H1 (cell line): ENCODE results near the gene SRSF3. TPM values are rescaled to one million over a fixed set of nuclear protein-coding genes. Genes with fewer than 3 reads are reported as not detected.

Experiments used
- CTCF ChIA-PET: fragments of 300-600 bp; sonication (Branson Sonifier 250); formaldehyde crosslinking; loops from one replicate; lab custom pipeline; 2021; ENCODE audit not compliant: partially characterized antibody; lab: Charles Lee
- POLR2A ChIA-PET: fragments of 300-600 bp; sonication (Branson Sonifier 250); formaldehyde crosslinking; loops from one replicate; lab custom pipeline; 2021; ENCODE audit warnings: inconsistent platforms; ENCODE audit not compliant: partially characterized antibody; lab: Charles Lee
- DNase-seq, 2 experiments: peaks; one replicate each; pipeline versions ENCODE4 v3.0.0 to v3.0.0-alpha.2; 2010 to 2022; ENCODE audit warnings: low spot score in 2 of 2, low read depth in 1 of 2, mixed read lengths in 1 of 2
- FAIRE-seq: peaks from 2 replicates; lab custom pipeline; 2011; peaks lifted over from hg19 to GRCh38; lab: Jason Lieb, UNC
- H2AFZ ChIP-seq: 2 replicates; pipeline ENCODE4 v1.8.1; 2012; ENCODE audit warnings: low read length, inconsistent platforms
- H2AK5ac ChIP-seq: 2 replicates; pipeline ENCODE4 v1.6.1; 2013; ENCODE audit warnings: low read depth, low read length
- H2BK120ac ChIP-seq: replicated peaks from 2 replicates; pipeline ENCODE3; 2013; ENCODE audit warnings: low read depth, low read length, inconsistent platforms
- H2BK12ac ChIP-seq: 2 replicates; pipeline ENCODE4 v1.6.1; 2013; ENCODE audit warnings: low read depth, low read length
- H2BK15ac ChIP-seq: 2 replicates; pipeline ENCODE4 v1.6.1; 2013; ENCODE audit warnings: low read length
- H2BK20ac ChIP-seq: 2 replicates; pipeline ENCODE4 v1.6.1; 2013; ENCODE audit warnings: low read length
- H2BK5ac ChIP-seq: 2 replicates; pipeline ENCODE4 v1.6.1; 2013; ENCODE audit warnings: low read depth, low read length
- H3K14ac ChIP-seq: 2 replicates; pipeline ENCODE4 v1.6.1; 2013; ENCODE audit warnings: inconsistent platforms; ENCODE audit not compliant: insufficient read length
- H3K18ac ChIP-seq: 2 replicates; pipeline ENCODE4 v1.6.1; 2013; ENCODE audit warnings: low read length; ENCODE audit errors: extremely low read depth
- H3K23ac ChIP-seq: 2 replicates; pipeline ENCODE4 v1.6.1; 2013; ENCODE audit warnings: inconsistent platforms; ENCODE audit not compliant: insufficient read length
- H3K23me2 ChIP-seq: 2 replicates; pipeline ENCODE4 v1.6.1; 2013; ENCODE audit warnings: low read depth, low read length
- H3K27ac ChIP-seq: 2 replicates; pipeline ENCODE4 v1.6.1; 2011; ENCODE audit warnings: low read depth, low read length, inconsistent platforms
- H3K27me3 ChIP-seq, 4 experiments: replicated peaks in 1 of 4; 1 replicate in 1 of 4; 2 replicates in 3 of 4; pipeline versions ENCODE4 v1.6.1 to v1.8.1; 2011 to 2013; ENCODE audit warnings: low read length in 3 of 4, mild to moderate bottlenecking in 3 of 4, inconsistent platforms in 2 of 4, mixed read lengths in 2 of 4, moderate library complexity in 1 of 4; ENCODE audit not compliant: control insufficient read depth in 3 of 4, insufficient read depth in 3 of 4; ENCODE audit errors: extremely low read depth in 1 of 4
- H3K36me3 ChIP-seq, 4 experiments: 2 replicates each; pipeline versions ENCODE4 v1.6.1 to v1.8.1; 2011 to 2013; ENCODE audit warnings: mild to moderate bottlenecking in 4 of 4, low read length in 3 of 4, moderate library complexity in 2 of 4, control low read depth in 1 of 4, inconsistent platforms in 1 of 4; ENCODE audit not compliant: insufficient read depth in 4 of 4, control insufficient read depth in 2 of 4
- H3K4ac ChIP-seq: replicated peaks from 2 replicates; pipeline ENCODE3; 2013; ENCODE audit warnings: low read length, low read depth, mixed read lengths, inconsistent platforms; ENCODE audit not compliant: insufficient read length
- H3K4me1 ChIP-seq, 4 experiments: replicated peaks in 1 of 4; 1 replicate in 1 of 4; 2 replicates in 3 of 4; pipeline versions ENCODE4 v1.6.1 to v1.8.1; 2011 to 2013; ENCODE audit warnings: low read length in 3 of 4, inconsistent platforms in 2 of 4, mixed read lengths in 1 of 4; ENCODE audit not compliant: insufficient read depth in 4 of 4, control insufficient read depth in 3 of 4
- H3K4me2 ChIP-seq, 2 experiments: 2 replicates each; pipeline versions ENCODE4 v1.6.1 to v1.8.1; 2011 to 2013; ENCODE audit warnings: low read depth in 2 of 2, low read length in 2 of 2, control low read depth in 1 of 2, inconsistent platforms in 1 of 2, mild to moderate bottlenecking in 1 of 2; ENCODE audit not compliant: insufficient read depth in 1 of 2
- H3K4me3 ChIP-seq, 4 experiments: fragments of 200-600, 300-600 bp in 1 of 4; sonication (generic), shearing (Covaris generic), sonication (Bioruptor Twin) in 1 of 4; 2 replicates each; pipeline versions ENCODE4 v1.5.1 to v1.8.1; 2011 to 2016; ENCODE audit warnings: low read length in 4 of 4, low read depth in 3 of 4, control low read depth in 2 of 4, inconsistent platforms in 2 of 4, mild to moderate bottlenecking in 2 of 4, mixed read lengths in 1 of 4, moderate library complexity in 1 of 4; ENCODE audit not compliant: insufficient read depth in 2 of 4; ENCODE audit errors: extremely low read depth in 1 of 4
- H3K56ac ChIP-seq: replicated peaks from 2 replicates; pipeline ENCODE3; 2013; ENCODE audit warnings: low read depth, mild to moderate bottlenecking, mixed read lengths, low read length, inconsistent platforms; ENCODE audit not compliant: insufficient read length
- H3K79me1 ChIP-seq: 2 replicates; pipeline ENCODE4 v1.6.1; 2013; ENCODE audit warnings: low read depth, low read length, control low read depth
- H3K79me2 ChIP-seq, 2 experiments: 2 replicates each; pipeline versions ENCODE4 v1.6.1 to v1.8.1; 2012 to 2013; ENCODE audit warnings: low read length in 2 of 2, mild to moderate bottlenecking in 2 of 2, inconsistent platforms in 1 of 2; ENCODE audit not compliant: insufficient read depth in 2 of 2, control insufficient read depth in 1 of 2
- H3K9ac ChIP-seq, 4 experiments: replicated peaks in 1 of 4; 1 replicate in 1 of 4; 2 replicates in 3 of 4; pipeline versions ENCODE4 v1.6.1 to v1.8.1; 2011 to 2013; ENCODE audit warnings: low read depth in 3 of 4, low read length in 3 of 4, control low read depth in 2 of 4, mild to moderate bottlenecking in 2 of 4, moderate library complexity in 2 of 4, inconsistent platforms in 1 of 4; ENCODE audit errors: extremely low read depth in 1 of 4
- H3K9me3 ChIP-seq, 2 experiments: 2 replicates each; pipeline versions ENCODE4 v1.6.1 to v1.8.1; 2012 to 2013; ENCODE audit warnings: mild to moderate bottlenecking in 2 of 2, moderate library complexity in 2 of 2, control low read depth in 1 of 2, inconsistent platforms in 1 of 2, low read depth in 1 of 2, low read length in 1 of 2, mixed read lengths in 1 of 2; ENCODE audit not compliant: insufficient read depth in 2 of 2
- H4K20me1 ChIP-seq, 2 experiments: replicated peaks in 1 of 2; 2 replicates each; pipeline versions ENCODE3 to v1.8.1; 2011 to 2013; ENCODE audit warnings: inconsistent platforms in 2 of 2, low read length in 2 of 2, mild to moderate bottlenecking in 1 of 2; ENCODE audit not compliant: insufficient read depth in 2 of 2, control insufficient read depth in 1 of 2
- H4K5ac ChIP-seq: 2 replicates; pipeline ENCODE4 v1.6.1; 2013; ENCODE audit warnings: low read length, low read depth, mixed read lengths, inconsistent platforms; ENCODE audit not compliant: insufficient read length
- H4K8ac ChIP-seq: 2 replicates; pipeline ENCODE4 v1.8.0; 2013; ENCODE audit warnings: mild to moderate bottlenecking, moderate library complexity, low read length, inconsistent platforms; ENCODE audit not compliant: insufficient read depth; ENCODE audit errors: extremely low read depth
- H4K91ac ChIP-seq: replicated peaks from 2 replicates; pipeline ENCODE3; 2013; ENCODE audit warnings: low read length, mixed read lengths, inconsistent platforms; ENCODE audit not compliant: insufficient read length
- POLR2A ChIP-seq, 2 experiments: IDR thresholded peaks; 1 replicate in 1 of 2; 2 replicates in 1 of 2; pipeline ENCODE4 v1.6.1; 2011; ENCODE audit warnings: low read depth in 2 of 2, low read length in 2 of 2, mild to moderate bottlenecking in 2 of 2; ENCODE audit errors: control extremely low read depth in 1 of 2
- POLR2AphosphoS5 ChIP-seq: IDR thresholded peaks from 2 replicates; pipeline ENCODE4 v1.6.1; 2011; ENCODE audit warnings: low read depth, low read length
- SIN3A ChIP-seq, 2 experiments: IDR thresholded peaks in 1 of 2; conservative IDR thresholded peaks in 1 of 2; 2 replicates each; pipeline ENCODE4 v1.6.1; 2011 to 2012; ENCODE audit warnings: low read length in 2 of 2, improper control_type of control experiment in 1 of 2, low read depth in 1 of 2, mild to moderate bottlenecking in 1 of 2
- TEAD4 ChIP-seq: IDR thresholded peaks from 2 replicates; pipeline ENCODE4 v1.6.1; 2012; ENCODE audit warnings: low read depth, low read length, inconsistent platforms, mixed read lengths
- WGBS, 2 experiments: shearing (Covaris generic) in 1 of 2; methylation state at CpG; one replicate each; pipeline versions ENCODE4 v1.1.6 to v1.1.7; 2013 to 2015; ENCODE audit warnings: low lambda C conversion rate in 2 of 2, mixed read lengths in 2 of 2, inconsistent platforms in 1 of 2, low coverage in 1 of 2, missing lambda C conversion rate in 1 of 2; ENCODE audit not compliant: insufficient replicate concordance in 2 of 2, insufficient coverage in 1 of 2, insufficient read length in 1 of 2; ENCODE audit errors: extremely low coverage in 1 of 2, missing lambda C conversion rate in 1 of 2; 5-methylcytosine and 5-hydroxymethylcytosine counted together
- polyA plus RNA-seq, 7 experiments: library from polyadenylated mRNA; depleted of rRNA in 3 of 7; stranded (reverse) in 5 of 7; unstranded in 2 of 7; fragments of >200 nt in 5 of 7; fragments of 200-250 nt in 2 of 7; gene quantifications; 1 replicate in 5 of 7; 2 replicates in 1 of 7; 4 replicates in 1 of 7; pipeline versions ENCODE4 v1.2.1 to v1.2.3, GENCODE V29; 2011 to 2013; ENCODE audit warnings: missing spikeins in 2 of 7, mixed read lengths in 2 of 7
- total RNA-seq: library from RNA; stranded (reverse); fragmentation: NEBNext Ultra II Directional; extraction: Animal tissue kit (Norgen Biotek cat#: 25700); gene quantifications from 2 replicates; pipeline ENCODE4 v1.2.1, GENCODE V29; 2021

The SRSF3 gene
- total and polyA plus RNA-seq, 2 of the 8 experiments (the other 6 are each of a cell fraction or from before 2014, with no cell fraction given), result 471 to 689 TPM

DNA sequence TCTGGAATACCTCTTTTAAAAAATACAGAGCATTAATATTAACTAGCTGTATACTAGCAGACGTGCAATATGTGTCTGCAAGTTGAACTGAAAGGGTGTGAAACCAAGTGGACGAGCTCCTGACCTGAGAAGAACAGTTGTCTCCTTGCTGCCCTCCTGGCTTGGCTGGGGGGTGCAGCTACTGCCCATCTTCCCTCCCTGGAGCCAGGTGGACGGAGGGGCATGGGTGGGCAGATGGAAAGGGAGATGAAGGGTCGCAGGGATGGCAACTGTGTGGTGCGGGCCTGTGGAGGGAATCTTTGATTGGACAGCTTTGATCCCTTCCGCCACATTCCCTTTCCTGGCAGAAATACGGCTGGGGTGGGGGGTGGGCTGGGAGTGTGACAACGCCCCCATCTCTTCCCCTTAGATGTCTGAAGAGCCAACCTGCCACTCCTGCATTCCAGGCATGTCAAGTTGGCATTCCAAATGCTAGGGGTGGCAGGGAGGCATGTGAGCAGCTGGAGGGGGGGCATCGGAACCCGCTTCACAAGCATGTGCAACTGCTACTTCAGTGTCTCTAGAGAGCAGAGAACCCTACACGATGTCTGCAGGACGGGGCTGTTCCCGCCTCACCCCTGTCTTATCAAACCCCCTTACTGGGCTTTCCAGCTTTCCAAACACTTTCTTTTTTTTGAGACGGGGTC lies 37.3 kb downstream of the SRSF3 start:
- H2AFZ ChIP-seq, result no peak overlapping the region
- H2BK12ac ChIP-seq, result no peak overlapping the region
- no peaks in the 10 kb centered on the region for H3K27me3 ChIP-seq
- no peak overlapping the region for H3K27ac ChIP-seq
- no peaks in the 10 kb centered on the region for H3K36me3 ChIP-seq
- no peak overlapping the region for H2BK20ac ChIP-seq
- no peaks in the 10 kb centered on the region for H3K23me2 ChIP-seq
- no peak overlapping the region for H3K9ac ChIP-seq
- no peak overlapping the region for H4K5ac ChIP-seq
- no peaks in the 10 kb centered on the region for H3K79me2 ChIP-seq
- no peak overlapping the region for H2BK5ac ChIP-seq
- H2AK5ac ChIP-seq, result no peak overlapping the region
- H2BK120ac ChIP-seq, result no peak overlapping the region
- ChIA-PET CTCF (interaction anchor here (0.5 to 4.0 kb wide), 12 partner anchors 12 to 528 kb away, joined by 3 to 14 read pairs (median 4); no protein-coding TSS in a partner anchor), POLR2A (interaction anchor here (0.9 to 2.1 kb wide), 5 partner anchors 20 to 205 kb away, joined by 3 to 5 read pairs (median 4); partner anchors contain the start of gene CDKN1A)
- WGBS, 2 experiments, result 83% methylated on average over 13 of the region's 14 CpGs; no CpG with 5 or more reads in 1 of the 2 experiments
- no peak overlapping the region for H4K8ac ChIP-seq
- no peaks in the 10 kb centered on the region for H4K20me1 ChIP-seq
- H3K9me3 ChIP-seq, result no peaks in the 10 kb centered on the region
- no peak overlapping the region for H2BK15ac ChIP-seq
- H3K14ac ChIP-seq, result no peak overlapping the region
- no peak overlapping the region for H3K4ac ChIP-seq
- no peaks in the 10 kb centered on the region for H3K79me1 ChIP-seq
- TF ChIP-seq TEAD4 (peak; percentile 88), POLR2AphosphoS5 (no peak), POLR2A (IDR thresholded peaks at IDR 0.05; ENCODE audit: control extremely low read depth in 1 of 2, low read depth in 2 of 2, low read length in 2 of 2) (no peak), SIN3A (conservative IDR thresholded peaks at IDR 0.05 in 1 of 2, IDR thresholded peaks at IDR 0.05 in 1 of 2; ENCODE audit: low read depth in 1 of 2, low read length in 2 of 2) (peak in 1 of 2 experiments; percentile 47; a peak in 1 of 4 replicates)
- no peak overlapping the region for H3K4me2 ChIP-seq
- H3K56ac ChIP-seq, result no peak overlapping the region
- no peak overlapping the region for H3K18ac ChIP-seq
- H4K91ac ChIP-seq, result peak overlapping the region; percentile 7
- FAIRE-seq (no peak), DNase-seq (no peak)
- no peak overlapping the region for H3K23ac ChIP-seq
- no peaks in the 10 kb centered on the region for H3K4me1 ChIP-seq
- H3K4me3 ChIP-seq, result no peak overlapping the region
